CD4-positive, alpha-beta T cell treated with Interleukin-4 for 4 hours (primary cell): ENCODE measurements around the gene PRR33.
"Not testable (repeated sequence)": the region's sequence is repeated elsewhere in the genome, so short reads cannot be mapped to it uniquely, and the experiment has no call there.

ENCODE experiments used
- DNase-seq: peaks from one replicate; pipeline ENCODE4 v3.0.0-alpha.2; 2020

PRR33 gene

DNA sequence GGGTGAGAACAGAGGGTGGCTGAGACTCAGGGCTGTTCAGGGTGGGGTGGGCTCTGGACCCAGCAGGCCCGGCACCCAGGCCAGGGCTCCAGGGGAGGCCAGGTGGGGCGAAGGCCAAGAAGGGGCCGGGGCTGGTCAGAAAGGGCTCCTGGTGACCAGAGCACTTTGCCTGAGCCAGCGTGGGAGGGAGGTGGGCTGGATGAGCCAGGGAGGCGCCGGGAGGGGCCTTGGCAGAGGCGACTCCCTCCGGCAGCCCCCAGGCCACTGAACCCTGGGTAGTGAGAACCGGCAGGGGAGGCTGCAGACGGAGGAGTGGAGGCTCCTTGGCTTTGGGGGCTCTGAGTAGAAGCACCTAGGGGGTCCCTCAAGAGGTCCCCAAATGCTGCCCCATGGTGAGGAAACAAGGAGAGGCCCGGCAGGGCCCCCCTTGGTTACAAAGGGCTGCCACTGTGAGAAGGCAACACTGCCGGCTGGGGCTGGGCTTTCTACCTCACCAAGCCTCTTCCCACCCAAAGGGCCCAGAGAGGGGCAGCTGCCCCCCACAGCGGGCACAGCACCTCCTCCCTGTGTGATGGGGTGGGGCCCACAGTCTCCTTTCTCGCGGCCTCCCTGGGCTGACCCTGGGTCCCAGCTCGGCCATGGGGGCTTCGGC is 17.1 kb downstream of the PRR33 start:
- DNase-seq: not testable (repeated sequence)

DNA sequence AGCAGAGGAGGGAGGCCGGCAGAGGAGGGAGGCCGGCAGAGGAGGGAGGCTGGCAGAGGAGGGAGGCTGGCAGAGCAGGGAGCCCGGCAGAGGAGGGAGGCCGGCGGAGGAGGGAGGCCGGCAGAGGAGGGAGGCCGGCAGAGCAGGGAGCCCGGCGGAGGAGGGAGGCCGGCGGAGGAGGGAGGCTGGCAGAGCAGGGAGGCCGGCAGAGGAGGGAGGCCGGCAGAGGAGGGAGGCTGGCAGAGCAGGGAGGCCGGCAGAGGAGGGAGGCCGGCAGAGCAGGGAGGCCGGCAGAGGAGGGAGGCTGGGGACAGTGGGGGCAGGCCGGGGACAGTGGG is 17.9 kb downstream of the PRR33 start:
- not testable (repeated sequence) for DNase-seq

DNA sequence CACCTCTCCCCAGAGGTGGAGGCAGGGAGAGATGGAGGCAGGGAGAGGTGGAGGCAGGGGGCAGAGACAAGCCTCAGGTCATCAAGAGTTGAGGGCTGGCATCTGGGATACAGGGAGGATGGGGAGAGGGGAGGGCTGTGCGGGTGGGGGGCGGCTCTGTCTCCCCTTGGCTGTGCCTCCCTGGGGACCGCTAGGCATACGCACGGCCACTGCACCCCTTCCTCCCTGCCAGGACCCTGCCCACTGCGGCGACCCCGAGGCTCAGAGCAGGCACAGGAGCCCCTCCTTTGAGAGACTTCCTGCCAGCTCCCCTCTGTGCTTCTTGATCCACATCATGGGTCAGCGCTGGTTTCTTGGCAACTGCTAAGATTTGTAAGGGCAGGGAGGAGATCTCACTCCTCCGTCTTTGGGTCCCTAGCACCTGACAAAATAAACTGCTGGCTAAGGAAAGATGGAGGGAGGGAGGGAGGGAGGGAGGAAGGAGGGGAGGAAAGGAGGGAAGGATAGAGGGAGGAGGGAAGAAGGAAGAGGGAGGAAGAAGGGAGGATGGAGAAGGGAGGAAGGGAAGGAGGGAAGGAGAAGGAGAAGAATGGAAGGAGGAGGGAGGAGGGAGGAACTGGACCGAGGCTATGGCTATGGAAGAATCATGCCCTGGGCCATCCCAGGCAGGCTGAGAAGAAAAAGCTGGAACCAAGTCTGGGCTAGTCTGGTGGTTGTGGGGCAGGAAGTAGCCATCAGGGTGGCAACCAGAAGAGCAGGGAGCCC is 18.5 kb downstream of the PRR33 start:
- no peak for DNase-seq

DNA sequence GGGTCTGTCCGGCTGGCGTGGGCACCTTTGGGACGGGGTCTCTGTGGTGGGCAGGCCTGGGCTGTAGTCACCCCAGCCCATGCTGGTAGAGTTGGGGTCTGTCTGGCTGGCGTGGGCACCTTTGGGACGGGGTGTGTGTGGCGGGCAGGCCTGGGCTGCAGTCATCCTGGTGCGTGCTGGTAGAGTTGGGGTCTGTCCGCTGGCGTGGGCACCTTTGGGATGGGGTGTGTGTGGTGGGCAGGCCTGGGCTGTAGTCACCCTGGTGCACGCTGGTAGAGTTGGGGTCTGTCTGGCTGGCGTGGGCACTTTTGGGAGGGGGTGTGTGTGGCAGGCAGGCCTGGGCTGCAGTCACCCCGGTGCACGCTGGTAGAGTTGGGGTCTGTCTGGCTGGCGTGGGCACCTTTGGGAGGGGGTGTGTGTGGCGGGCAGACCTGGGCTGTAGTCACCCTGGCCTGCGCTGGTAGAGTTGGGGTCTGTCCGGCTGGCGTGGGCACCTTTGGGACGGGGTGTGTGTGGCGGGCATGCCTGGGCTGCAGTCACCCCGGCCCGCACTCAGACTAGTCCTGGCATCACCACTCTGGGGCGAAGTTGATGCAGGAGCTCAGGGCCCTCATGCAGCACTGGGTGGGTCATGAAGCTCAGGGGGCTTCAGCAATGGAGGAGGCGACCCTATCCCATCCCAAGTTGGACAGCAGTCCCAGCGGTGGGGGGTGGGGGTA is 19.3 kb downstream of the PRR33 start:
- no peak for DNase-seq

DNA sequence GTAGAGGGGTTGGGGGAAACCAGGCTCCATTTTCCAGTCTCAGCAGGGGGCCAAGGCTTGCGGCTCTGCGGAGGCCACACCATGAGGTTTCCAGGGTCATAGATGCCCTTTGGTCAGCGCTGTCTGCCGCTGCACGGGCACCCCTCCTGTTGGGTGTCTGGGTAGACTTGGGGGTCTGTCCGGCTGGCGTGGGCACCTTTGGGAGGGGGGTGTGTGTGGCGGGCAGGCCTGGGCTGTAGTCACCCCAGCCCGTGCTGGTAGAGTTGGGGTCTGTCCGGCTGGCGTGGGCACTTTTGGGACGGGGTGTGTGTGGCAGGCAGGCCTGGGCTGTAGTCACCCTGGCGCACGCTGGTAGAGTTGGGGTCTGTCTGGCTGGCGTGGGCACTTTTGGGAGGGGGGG is 20.2 kb downstream of the PRR33 start:
- no peak for DNase-seq

DNA sequence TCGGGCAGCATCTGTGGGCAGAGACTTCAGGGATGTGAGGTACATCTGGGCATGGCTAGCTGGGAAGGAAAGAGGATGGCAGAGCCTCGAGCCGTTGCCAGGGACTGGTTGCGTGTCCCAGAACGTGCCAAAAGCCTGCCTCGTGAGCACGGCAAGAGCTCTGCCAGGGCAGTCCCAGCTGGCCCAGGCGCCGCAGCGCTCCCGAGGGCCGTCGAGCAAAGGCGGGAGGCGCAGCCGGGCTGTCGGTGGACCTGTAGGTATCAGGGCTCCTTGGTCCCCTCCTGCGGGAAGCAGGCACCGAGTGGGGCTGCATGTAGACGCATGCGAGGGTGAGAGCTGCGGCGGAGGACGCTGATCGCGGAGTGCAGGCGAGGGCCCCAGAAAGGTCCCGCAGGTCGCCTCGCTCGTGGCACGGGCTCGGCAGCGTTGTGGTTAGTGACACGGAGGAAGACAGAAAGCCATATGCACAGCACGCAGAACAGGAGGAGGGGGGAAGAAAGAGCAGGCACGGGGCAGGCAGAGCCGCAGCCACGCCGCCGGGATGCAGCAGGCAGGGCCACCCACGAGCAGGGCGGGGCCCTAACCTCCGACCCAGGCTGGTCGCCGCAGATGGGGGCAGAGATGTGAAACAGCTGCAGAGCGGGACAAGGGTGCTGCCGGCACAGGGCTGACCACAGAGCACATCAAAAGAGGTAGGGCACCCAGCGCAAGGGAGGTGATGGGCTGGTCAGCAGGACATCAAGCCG is 20.8 kb downstream of the PRR33 start:
- peak; percentile 44 for DNase-seq

DNA sequence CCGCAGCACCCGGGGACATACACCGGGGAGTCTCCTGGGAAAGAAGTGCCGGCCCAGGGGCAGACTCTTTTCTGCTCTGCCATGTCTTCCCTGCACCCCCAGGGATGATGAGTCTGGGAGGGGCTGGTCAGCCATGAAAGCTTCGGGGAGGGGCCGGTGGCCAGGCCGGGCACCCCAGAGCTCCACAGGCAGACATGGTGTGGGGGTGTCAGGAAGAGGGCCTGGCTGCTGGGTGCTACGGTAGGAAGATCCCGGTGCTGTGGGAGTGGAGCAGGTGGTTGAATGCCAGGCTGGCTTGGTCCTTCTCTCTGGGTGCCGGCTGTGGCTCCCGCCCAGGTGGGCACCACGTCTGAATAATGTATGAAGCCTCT is 21.4 kb downstream of the PRR33 start:
- no peak for DNase-seq

DNA sequence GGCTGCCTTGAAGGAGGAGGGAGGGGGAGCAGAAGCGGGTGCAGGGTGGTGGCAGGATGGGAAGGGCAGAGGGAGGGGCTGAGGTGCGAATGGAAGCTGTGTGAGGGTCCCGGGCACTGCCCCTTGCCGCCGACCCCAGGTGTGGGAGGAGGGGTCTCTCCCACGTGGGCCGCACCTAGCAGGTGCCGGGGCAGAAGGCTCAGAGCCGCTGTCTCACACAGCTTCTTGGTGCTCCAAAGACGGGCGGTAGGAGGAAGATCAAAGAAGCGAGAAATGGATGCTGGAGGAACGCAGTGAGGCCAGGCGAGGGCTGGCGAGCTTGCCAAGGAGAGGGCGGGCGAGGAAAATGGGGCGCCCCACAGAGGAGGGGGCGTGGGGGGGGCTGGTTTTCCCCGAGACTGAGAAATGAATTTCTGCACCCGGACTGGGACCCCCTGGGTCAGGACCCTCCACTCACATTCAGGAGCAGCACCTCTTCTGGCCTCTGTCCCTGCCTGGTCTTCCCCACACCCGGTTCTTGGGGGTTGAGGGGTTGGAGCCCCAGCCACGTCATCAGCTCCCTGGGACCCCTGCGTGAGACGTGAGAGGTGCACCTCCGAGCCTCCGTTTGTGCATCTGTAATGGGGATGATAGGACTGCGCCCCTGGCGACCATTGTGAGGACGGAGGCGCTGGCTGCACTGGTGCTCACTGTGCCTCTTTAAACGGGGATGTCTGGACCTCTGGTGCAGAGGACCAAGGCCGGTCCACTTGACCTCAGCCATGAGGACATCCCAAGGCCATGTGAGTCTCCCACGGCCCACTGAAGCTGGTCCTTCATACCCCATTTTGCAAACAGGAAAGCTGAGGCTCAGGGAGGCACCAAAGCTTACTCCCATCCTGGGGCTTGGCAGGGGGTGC is 22.0 kb downstream of the PRR33 start:
- DNase-seq: no peak

DNA sequence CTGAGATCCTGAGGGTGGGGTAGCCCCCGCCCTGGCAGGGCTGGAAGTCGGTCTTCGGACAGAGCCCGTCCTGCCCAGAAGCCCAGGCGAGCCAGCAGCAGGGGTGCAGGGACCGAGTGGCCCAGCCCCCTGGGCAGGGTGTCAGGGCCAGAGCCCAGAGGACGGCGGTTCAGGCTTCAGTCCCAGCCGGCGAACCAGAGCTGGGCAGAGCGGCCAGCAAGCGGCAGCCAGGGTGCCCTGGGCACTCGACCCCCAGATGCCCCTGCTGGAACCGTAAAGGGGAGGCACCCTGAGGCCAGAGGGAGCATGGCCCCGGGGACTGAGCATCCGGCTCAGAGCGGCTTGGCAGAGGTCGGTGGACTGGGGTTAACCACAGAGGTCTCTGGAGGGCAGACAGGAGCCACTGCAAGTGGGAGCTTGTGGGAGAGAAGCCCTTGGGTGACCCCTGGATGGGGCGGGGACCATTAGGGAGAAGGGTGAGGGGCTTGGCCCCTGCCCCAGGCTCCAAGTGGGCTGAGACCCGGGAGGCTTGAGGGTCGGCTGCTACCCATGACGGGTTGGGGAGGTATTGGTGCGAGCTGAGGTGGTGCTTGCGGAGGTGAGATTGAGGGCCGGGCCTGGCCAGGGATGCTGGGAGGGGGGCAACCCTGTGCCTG is 22.9 kb downstream of the PRR33 start:
- no peak for DNase-seq

DNA sequence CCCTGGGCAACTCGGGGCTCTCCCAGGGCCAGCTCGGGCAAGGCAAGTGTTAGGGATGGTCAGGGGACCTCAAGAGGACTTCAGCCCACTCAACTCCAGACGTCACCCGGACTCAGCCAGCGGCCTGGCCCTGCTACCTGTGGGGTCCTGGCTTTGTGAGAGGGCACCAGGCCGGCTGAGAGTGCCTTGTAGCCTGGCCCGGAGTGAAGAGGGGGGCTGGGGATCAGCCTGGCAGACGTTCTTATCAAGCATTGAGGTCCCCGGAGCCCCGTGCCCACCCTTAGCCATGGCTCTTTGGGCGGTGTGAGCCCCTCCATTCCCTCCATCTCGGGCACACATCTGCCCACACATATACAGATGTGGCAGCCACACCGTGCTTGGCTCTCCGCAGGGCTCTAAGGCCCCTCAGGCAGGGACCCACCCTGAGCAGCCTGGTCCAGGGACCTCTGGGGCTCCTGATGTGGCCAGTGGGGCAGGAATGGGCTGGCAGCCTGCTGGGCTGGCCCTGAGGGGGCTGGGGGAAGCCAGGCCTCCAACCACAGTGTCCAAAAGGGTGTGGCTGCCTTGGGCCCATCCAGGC is 23.5 kb downstream of the PRR33 start:
- DNase-seq: no peak

DNA sequence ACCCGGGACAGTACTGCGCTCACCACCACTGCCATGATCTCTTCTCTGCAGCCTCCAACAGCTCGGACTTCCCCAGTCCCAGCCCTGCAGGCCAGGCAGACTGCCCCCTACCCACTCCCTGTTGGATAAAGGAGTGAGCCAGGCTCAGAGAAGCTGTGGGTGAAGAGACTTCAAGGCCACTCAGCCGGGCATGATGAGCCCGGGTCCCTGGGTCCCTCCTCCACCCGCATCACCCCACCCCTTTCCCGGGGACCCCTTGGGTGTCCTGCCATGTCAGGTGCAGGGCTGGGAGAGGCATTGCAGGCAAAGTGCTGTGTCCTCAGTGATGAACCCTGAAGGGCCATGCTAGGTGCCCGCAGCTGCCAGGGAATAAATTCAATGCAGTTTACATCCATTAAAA is 24.3 kb downstream of the PRR33 start:
- DNase-seq: no peak

DNA sequence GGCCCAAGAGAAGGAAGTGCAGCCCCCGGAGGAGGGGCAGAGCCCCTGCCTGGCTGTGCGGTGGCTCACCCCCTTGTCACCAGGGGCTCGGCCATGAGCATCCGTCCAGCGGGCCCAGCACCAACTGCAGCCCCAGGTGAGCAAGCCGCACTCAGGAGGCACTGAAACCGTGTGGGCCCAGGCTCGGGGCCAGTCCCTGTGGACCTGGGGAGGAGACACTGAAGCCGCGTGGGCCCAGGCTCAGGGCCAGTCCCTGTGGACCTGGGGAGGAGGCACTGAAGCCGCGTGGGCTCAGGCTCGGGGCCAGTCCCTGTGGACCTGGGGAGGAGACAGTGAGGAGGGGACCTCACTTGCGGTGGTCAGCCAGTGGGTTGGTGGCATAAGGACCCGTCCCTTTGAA is 24.9 kb downstream of the PRR33 start:
- DNase-seq: no peak

DNA sequence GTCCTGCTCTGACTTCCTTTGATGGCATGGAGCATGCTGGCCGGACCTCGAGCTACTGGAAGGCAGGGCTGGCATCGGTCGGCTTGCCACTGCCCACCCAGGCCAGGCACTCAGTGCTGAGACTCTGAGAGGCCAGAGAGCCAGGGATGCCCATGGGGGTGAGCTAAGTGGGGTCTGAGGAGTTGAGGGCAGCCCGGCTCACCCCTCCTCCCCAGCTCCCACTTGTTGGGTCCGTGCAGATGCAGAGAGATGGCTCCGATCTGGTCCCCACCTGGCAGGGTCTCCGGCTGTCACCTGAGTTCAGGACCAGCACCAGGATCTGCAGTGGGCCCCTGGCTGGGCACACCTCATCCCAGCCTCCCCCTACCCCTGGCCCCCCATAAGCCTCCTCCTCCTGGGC is 25.5 kb downstream of the PRR33 start:
- DNase-seq: no peak

DNA sequence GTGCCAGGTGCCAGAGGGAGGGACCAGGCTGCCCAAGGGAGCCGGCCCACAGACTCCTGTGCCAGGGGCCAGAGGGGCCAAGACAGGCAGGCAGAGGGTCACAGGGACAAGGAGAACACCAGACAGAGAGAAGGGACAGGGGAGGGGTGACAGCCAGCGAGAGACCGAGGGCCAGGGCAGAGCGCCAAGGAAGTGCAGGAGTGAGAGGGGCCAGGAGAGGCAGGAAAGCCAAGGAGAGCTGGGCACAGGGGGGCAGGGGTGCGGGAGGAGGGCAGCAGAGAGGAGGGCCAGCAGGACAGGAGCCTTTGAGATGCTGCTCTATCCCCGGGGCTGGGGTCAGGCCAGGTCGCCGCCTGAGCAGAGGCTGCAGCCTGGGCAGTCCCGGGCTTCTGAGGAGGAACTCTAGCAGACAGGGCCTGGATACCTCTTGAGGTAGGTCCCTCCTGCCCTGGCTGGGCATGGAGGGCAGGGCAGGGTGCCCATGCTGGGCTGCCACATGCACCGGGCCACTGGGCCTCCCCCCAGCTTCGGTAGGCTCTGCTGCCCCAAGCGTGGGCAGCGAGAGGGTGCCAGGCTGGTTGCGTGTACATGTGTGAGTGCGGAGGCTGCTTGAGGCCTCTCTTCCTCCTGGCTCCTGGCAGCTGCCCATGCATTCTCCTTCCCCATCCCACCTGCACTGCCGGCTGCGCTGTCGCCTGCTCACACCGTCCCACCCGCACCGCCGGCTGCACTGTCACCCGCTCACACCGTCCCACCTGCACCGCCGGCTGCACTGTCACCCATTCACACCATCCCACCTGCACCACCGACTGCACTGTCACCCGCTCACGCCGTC is 26.6 kb downstream of the PRR33 start:
- DNase-seq: no peak

DNA sequence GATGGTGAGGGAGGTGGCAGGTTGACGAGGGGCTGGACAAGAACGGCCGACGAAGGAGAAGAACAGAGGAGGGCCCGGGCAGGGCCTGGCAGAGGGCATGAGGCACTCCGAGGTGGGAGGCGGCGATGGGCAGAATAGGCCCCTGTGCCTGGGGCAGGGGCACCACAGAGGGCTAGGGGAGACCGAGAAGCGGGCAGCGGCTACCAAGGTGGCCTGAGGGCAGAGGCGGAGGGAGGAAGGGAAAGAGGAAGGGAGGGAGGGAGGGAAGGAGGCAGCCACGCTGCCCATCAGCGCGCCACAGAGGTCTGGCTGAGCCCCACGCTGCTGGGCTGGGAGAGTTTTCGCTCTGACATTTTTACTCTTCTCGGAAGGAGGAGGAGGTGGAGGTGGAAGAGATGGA is 27.5 kb downstream of the PRR33 start:
- no peak for DNase-seq

DNA sequence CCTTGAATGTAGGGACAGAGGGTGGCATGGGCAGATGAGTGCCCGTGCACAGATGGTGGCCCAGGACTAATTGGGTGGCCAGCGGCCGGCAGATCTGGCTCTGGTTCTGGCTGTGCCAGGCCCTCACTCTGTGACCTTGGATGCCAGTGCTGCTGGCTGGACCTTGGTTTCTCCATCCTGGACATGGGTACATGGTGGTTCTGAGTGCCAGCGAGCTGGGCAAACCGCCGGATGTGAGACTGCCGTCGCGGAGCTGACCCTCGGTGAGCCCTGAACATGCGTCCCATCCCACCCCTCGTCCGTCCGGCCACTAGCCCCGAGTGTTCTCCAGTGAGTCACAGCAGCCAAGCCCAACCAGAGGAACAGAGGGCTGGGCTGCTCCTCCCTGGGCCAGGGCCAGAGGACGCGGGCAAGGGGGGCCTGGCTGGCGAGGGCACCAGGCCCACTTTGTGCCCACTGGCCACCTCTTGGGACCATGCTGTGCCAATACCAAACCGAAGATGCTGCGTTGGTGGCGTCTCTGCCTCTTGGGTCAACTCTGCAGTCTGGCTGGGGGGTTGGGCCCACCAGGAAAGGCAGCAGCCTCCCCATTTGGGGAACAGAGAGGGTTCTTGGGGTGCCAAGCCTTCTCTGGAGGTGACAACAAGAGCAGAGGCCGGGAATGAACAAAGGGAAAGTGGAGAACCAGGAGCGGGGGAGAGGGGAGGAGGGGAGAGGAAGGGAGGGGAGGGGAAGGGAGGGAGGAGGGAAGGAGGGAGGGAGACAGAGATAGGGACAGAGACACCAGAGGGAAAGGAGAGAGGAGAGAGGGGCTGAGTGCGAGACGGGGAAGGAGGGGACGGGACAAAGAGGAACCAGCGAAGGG is 28.1 kb downstream of the PRR33 start:
- no peak for DNase-seq

DNA sequence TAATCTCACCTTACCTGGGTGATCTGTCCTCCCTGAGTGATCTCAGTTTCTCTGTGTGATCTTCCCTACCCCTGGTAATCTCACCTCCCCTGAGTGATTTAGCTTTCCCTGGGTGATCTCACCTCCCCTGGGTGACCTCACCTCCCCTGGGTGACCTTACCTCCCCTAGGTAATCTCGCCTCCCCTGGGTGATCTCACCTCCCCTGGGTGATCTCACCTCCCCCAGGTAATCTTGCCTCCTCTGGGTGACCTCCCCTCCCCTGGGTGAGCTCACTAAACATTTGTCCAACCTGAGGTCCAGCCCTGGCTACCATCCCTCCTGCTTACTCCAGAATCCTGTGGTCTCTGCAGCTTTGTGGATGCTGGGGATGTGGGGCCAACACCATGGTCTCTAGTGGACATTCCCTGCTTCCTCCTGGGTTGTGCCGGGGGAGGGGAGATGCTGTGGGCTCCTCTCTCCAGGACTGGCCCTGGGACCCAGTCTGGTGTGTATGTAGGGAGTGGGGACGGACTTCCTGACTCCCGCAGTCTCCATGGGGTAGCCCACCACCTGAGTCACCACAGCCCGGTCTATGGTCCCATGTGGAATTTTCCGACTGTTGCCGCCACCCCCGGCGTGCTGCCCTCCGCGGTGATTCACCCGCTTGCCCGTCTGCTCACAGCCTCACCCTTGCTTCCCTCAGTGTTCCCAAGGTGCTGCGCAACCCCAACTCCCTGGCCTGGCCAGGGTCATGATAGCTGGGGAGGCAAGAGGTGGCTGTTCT is 28.9 kb downstream of the PRR33 start:
- no peak for DNase-seq
